Keratinocyte (primary cell): ENCODE results near the gene CTNND1. TPM values are rescaled to one million over a fixed set of nuclear protein-coding genes. Genes with fewer than 3 reads are reported as not detected.
A peak's percentile ranks its signal among the peaks of the same experiment; 100 is the strongest.

ENCODE experiments used
- DNase-seq: peaks from one replicate; pipeline ENCODE4 v3.0.0-alpha.2; 2011; ENCODE audit warnings: low read depth, missing footprints, low spot score
- FAIRE-seq: peaks from 2 replicates; lab custom pipeline; 2011; peaks lifted over from hg19 to GRCh38; lab: Jason Lieb, UNC
- H2AFZ ChIP-seq: 2 replicates; pipeline ENCODE4 v1.6.0; 2012; ENCODE audit warnings: low read length, control low read depth, inconsistent platforms; ENCODE audit not compliant: control insufficient read depth
- H3K27ac ChIP-seq: 2 replicates; pipeline ENCODE4 v1.5.1; 2011; ENCODE audit warnings: low read length; ENCODE audit not compliant: control insufficient read depth, insufficient read depth
- H3K27me3 ChIP-seq: 3 replicates; pipeline ENCODE4 v1.6.0; 2011; ENCODE audit warnings: low read length; ENCODE audit not compliant: control insufficient read depth, insufficient read depth; ENCODE audit errors: extremely low read depth
- H3K36me3 ChIP-seq, 2 experiments: 2 replicates in 1 of 2; 3 replicates in 1 of 2; pipeline ENCODE4 v1.5.1; 2011; ENCODE audit warnings: low read length in 2 of 2, mild to moderate bottlenecking in 1 of 2; ENCODE audit not compliant: control insufficient read depth in 2 of 2, insufficient read depth in 2 of 2; ENCODE audit errors: extremely low read depth in 1 of 2
- H3K4me1 ChIP-seq: 3 replicates; pipeline ENCODE4 v1.5.1; 2011; ENCODE audit warnings: low read length; ENCODE audit not compliant: control insufficient read depth, insufficient read depth; ENCODE audit errors: extremely low read depth
- H3K4me2 ChIP-seq: 3 replicates; pipeline ENCODE4 v1.6.0; 2011; ENCODE audit warnings: low read depth, low read length; ENCODE audit not compliant: control insufficient read depth, insufficient read depth; ENCODE audit errors: extremely low read depth
- H3K4me3 ChIP-seq, 3 experiments: fragments of 200-600 bp in 1 of 3; sonication (generic) in 1 of 3; 2 replicates in 2 of 3; 3 replicates in 1 of 3; pipeline ENCODE4 v1.5.1; 2011 to 2016; ENCODE audit warnings: low read length in 3 of 3, mild to moderate bottlenecking in 3 of 3, control low read depth in 2 of 3, inconsistent platforms in 1 of 3, low read depth in 1 of 3, mixed read lengths in 1 of 3, mixed run types in 1 of 3, moderate library complexity in 1 of 3; ENCODE audit not compliant: control insufficient read depth in 2 of 3, insufficient read depth in 2 of 3; ENCODE audit errors: extremely low read depth in 1 of 3
- H3K79me2 ChIP-seq: 2 replicates; pipeline ENCODE4 v1.6.0; 2012; ENCODE audit warnings: low read length; ENCODE audit not compliant: control insufficient read depth, insufficient read depth
- H3K9ac ChIP-seq: 3 replicates; pipeline ENCODE4 v1.6.0; 2011; ENCODE audit warnings: low read length; ENCODE audit not compliant: control insufficient read depth, insufficient read depth; ENCODE audit errors: extremely low read depth
- H3K9me1 ChIP-seq: 3 replicates; pipeline ENCODE4 v1.6.0; 2011; ENCODE audit warnings: low read length; ENCODE audit not compliant: control insufficient read depth, insufficient read depth; ENCODE audit errors: extremely low read depth
- H3K9me3 ChIP-seq: 2 replicates; pipeline ENCODE4 v1.5.1; 2012; ENCODE audit warnings: low read depth, low read length; ENCODE audit not compliant: control insufficient read depth
- H4K20me1 ChIP-seq: 3 replicates; pipeline ENCODE4 v1.6.0; 2011; ENCODE audit warnings: low read length; ENCODE audit not compliant: control insufficient read depth, insufficient read depth; ENCODE audit errors: extremely low read depth
- EZH2 ChIP-seq: IDR thresholded peaks from one replicate; pipeline ENCODE4 v1.6.1; 2012; ENCODE audit warnings: inconsistent platforms, mild to moderate bottlenecking, low read length, moderate library complexity
- dilution Hi-C: fragments of 300-500 bp; cut with MboI; formaldehyde crosslinking; loops from one replicate; pipeline ENCODE4 v1.7.0; 2020; ENCODE audit warnings: low sequenced_read_pairs; ENCODE audit not compliant: extremely low pct_ligation_motif_present
- polyA plus RNA-seq, 5 experiments: library from polyadenylated mRNA; depleted of rRNA in 3 of 5; stranded (reverse) in 3 of 5; stranded (forward) in 1 of 5; unstranded in 1 of 5; fragments of >200 nt; gene quantifications; 1 replicate in 1 of 5; 2 replicates in 3 of 5; 3 replicates in 1 of 5; pipeline versions ENCODE4 v1.2.1 to v1.2.3, GENCODE V29; 2011 to 2012; ENCODE audit warnings: missing spikeins in 2 of 5, low read depth in 1 of 5, low replicate concordance in 1 of 5
- TF ChIP-seq, protein P1 (sequence below), 3 experiments: IDR thresholded peaks in 1 of 3; conservative IDR thresholded peaks in 1 of 3; optimal IDR thresholded peaks in 1 of 3; 2 replicates in 2 of 3; 3 replicates in 1 of 3; pipeline versions ENCODE3 to v1.5.1; 2011; ENCODE audit warnings: low read length in 3 of 3, mild to moderate bottlenecking in 3 of 3, moderate library complexity in 2 of 3, control low read depth in 1 of 3, inconsistent platforms in 1 of 3; ENCODE audit not compliant: insufficient read depth in 2 of 3; ENCODE audit errors: extremely low read depth in 1 of 3

CTNND1 gene
- polyA plus RNA-seq, 1 donor (not counting 4 experiments of a cell fraction or from before 2014, with no cell fraction given), result 144 TPM

DNA sequence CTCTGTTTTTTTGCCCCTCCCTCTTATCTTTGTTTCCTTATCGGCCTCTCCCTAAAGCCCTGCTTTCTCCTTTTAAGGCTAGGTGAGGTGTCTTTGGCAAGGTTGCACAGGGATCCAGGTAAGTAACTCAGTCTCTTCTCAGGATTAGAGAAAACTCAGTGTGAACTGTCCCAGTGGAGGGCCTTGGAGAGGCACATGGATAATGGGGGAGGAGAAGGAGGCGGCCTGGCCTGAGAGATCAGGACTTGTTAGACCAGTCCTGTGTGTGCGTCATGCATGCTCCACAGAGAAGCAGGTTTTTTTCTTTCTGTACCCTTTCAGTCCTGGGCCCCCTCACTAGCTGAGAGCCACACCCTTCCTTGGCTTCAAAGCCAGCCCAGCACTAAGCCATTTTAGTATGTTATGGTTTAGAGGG lies 19.9 kb downstream of the CTNND1 start:
- FAIRE-seq (peak; percentile 46), DNase-seq (peak; percentile 67)
- dilution Hi-C loops, result no loop called here

DNA sequence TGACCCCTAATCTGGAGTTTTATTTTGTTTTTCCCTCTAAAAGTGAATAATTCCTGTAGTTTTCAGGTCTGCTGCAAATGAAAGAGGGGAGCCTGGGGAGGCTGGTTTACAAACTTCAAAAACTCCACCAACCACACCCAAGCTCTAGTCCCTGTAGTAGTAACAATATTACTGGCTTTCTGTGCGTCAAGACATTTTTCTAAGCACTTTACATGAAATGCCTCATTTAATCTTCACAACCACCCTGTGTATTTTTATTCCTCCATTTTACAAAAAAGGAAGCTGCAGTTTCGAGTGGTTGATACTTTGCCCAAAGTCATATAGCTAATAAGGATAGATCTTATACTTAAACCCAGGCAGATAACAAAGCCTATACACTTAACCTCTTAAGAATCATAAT lies 23.5 kb downstream of the CTNND1 start:
- peaks cover 3% of the 10 kb centered on the region for H3K9me1 ChIP-seq
- peaks cover 95% of the 10 kb centered on the region for H3K79me2 ChIP-seq
- H3K9ac ChIP-seq, result no peak overlapping the region
- no peak overlapping the region for H3K4me3 ChIP-seq
- H3K4me1 ChIP-seq, result peaks cover 56% of the 10 kb centered on the region
- H3K27me3 ChIP-seq, result no peaks in the 10 kb centered on the region
- no peaks in the 10 kb centered on the region for H3K9me3 ChIP-seq
- peaks cover 5% of the 10 kb centered on the region for H4K20me1 ChIP-seq
- H3K4me2 ChIP-seq, result no peak overlapping the region
- FAIRE-seq (no peak), DNase-seq (no peak)
- dilution Hi-C loops, result no loop called here
- no peak overlapping the region for H3K27ac ChIP-seq
- H2AFZ ChIP-seq, result no peak overlapping the region
- TF ChIP-seq, protein P1, sequence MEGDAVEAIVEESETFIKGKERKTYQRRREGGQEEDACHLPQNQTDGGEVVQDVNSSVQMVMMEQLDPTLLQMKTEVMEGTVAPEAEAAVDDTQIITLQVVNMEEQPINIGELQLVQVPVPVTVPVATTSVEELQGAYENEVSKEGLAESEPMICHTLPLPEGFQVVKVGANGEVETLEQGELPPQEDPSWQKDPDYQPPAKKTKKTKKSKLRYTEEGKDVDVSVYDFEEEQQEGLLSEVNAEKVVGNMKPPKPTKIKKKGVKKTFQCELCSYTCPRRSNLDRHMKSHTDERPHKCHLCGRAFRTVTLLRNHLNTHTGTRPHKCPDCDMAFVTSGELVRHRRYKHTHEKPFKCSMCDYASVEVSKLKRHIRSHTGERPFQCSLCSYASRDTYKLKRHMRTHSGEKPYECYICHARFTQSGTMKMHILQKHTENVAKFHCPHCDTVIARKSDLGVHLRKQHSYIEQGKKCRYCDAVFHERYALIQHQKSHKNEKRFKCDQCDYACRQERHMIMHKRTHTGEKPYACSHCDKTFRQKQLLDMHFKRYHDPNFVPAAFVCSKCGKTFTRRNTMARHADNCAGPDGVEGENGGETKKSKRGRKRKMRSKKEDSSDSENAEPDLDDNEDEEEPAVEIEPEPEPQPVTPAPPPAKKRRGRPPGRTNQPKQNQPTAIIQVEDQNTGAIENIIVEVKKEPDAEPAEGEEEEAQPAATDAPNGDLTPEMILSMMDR (optimal IDR thresholded peaks at IDR 0.05 in 1 of 3, IDR thresholded peaks at IDR 0.05 in 1 of 3, conservative IDR thresholded peaks at IDR 0.05 in 1 of 3; ENCODE audit: extremely low read depth in 1 of 3, insufficient read depth in 2 of 3, low read length in 3 of 3), result no peak
- TF ChIP-seq EZH2, result no peak
- H3K36me3 ChIP-seq, result peaks cover 0 to 3% of the 10 kb centered on the region in 2 experiments

More for the DNA sequence above, 19.9 kb downstream of the CTNND1 start:
- no peak overlapping the region for H2AFZ ChIP-seq
- TF ChIP-seq EZH2, result no peak
- TF ChIP-seq, protein P1 (optimal IDR thresholded peaks at IDR 0.05 in 1 of 3, IDR thresholded peaks at IDR 0.05 in 1 of 3, conservative IDR thresholded peaks at IDR 0.05 in 1 of 3; ENCODE audit: extremely low read depth in 1 of 3, insufficient read depth in 2 of 3, low read length in 3 of 3), result no peak
- peak overlapping the region; percentile 85 for H3K27ac ChIP-seq
- H3K4me1 ChIP-seq, result peaks cover 64% of the 10 kb centered on the region
- peaks cover 3% of the 10 kb centered on the region for H4K20me1 ChIP-seq
- no peaks in the 10 kb centered on the region for H3K36me3 ChIP-seq
- H3K9me1 ChIP-seq, result peaks cover 5% of the 10 kb centered on the region
- H3K9me3 ChIP-seq, result no peaks in the 10 kb centered on the region
- peaks cover 91% of the 10 kb centered on the region for H3K79me2 ChIP-seq
- H3K4me2 ChIP-seq, result peak overlapping the region; percentile 58
- H3K9ac ChIP-seq, result peak overlapping the region; percentile 54
- H3K4me3 ChIP-seq, result peak overlapping the region in 2 of 3 experiments; percentile 23 to 26
- no peaks in the 10 kb centered on the region for H3K27me3 ChIP-seq
